GM10266 (cell line): ENCODE results near the gene GCC1.

ENCODE experiments used
- DNase-seq: peaks from one replicate; pipeline ENCODE4 v3.0.0; 2012; ENCODE audit errors: extremely low spot score
- CTCF ChIP-seq: IDR thresholded peaks from 2 replicates; pipeline ENCODE4 v1.5.1; 2012; ENCODE audit warnings: mild to moderate bottlenecking, low read depth; ENCODE audit not compliant: control insufficient read depth, insufficient read depth; ENCODE audit errors: missing control alignments

Gene GCC1

GRCh38 chr7:127600885-127601284, 15.5 kb upstream of the GCC1 start:
- DNase-seq, result no peak
- no peak for TF ChIP-seq CTCF

GRCh38 chr7:127598318-127598717, 12.9 kb upstream of the GCC1 start:
- peak; percentile 21 for TF ChIP-seq CTCF
- DNase-seq, result no peak

- TF ChIP-seq CTCF, result no peak
- no peak for DNase-seq
These were observed 10.3 kb upstream of the GCC1 start for GRCh38 chr7:127595737-127596136.

- TF ChIP-seq CTCF, result no peak
- no peak for DNase-seq
These were observed 9.1 kb upstream of the GCC1 start for GRCh38 chr7:127594490-127594889.

- TF ChIP-seq CTCF, result no peak
- no peak for DNase-seq
These were observed 7.2 kb upstream of the GCC1 start for GRCh38 chr7:127592550-127592949.

GRCh38 chr7:127591591-127591990, 6.2 kb upstream of the GCC1 start:
- DNase-seq, result no peak
- TF ChIP-seq CTCF, result no peak

GRCh38 chr7:127591189-127591588, 5.8 kb upstream of the GCC1 start:
- TF ChIP-seq CTCF, result no peak
- no peak for DNase-seq

- TF ChIP-seq CTCF, result no peak
- DNase-seq, result no peak
These were observed 4.5 kb upstream of the GCC1 start for GRCh38 chr7:127589896-127590295.
